ENCODE measurements around the gene NFE2L2. TPM values are rescaled to one million over a fixed set of nuclear protein-coding genes. Genes with fewer than 3 reads are reported as not detected.
A peak's percentile ranks its signal among the peaks of the same experiment; 100 is the strongest.

Gene NFE2L2
- total RNA-seq, 1 experiment from 2014 or later, result 104 TPM

GRCh38 chr2:177207101-177207500 is 57.4 kb downstream of the NFE2L2 start:
- TF ChIP-seq, protein P1, sequence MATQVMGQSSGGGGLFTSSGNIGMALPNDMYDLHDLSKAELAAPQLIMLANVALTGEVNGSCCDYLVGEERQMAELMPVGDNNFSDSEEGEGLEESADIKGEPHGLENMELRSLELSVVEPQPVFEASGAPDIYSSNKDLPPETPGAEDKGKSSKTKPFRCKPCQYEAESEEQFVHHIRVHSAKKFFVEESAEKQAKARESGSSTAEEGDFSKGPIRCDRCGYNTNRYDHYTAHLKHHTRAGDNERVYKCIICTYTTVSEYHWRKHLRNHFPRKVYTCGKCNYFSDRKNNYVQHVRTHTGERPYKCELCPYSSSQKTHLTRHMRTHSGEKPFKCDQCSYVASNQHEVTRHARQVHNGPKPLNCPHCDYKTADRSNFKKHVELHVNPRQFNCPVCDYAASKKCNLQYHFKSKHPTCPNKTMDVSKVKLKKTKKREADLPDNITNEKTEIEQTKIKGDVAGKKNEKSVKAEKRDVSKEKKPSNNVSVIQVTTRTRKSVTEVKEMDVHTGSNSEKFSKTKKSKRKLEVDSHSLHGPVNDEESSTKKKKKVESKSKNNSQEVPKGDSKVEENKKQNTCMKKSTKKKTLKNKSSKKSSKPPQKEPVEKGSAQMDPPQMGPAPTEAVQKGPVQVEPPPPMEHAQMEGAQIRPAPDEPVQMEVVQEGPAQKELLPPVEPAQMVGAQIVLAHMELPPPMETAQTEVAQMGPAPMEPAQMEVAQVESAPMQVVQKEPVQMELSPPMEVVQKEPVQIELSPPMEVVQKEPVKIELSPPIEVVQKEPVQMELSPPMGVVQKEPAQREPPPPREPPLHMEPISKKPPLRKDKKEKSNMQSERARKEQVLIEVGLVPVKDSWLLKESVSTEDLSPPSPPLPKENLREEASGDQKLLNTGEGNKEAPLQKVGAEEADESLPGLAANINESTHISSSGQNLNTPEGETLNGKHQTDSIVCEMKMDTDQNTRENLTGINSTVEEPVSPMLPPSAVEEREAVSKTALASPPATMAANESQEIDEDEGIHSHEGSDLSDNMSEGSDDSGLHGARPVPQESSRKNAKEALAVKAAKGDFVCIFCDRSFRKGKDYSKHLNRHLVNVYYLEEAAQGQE (IDR thresholded peaks at IDR 0.05; ENCODE audit: insufficient read depth in 1 of 2, low read depth in 2 of 2, low read length in 1 of 2), result no peak
- no peak for TF ChIP-seq POLR2AphosphoS5 (IDR thresholded peaks at IDR 0.05; ENCODE audit: low read depth, low read length)
- TF ChIP-seq, protein P2, sequence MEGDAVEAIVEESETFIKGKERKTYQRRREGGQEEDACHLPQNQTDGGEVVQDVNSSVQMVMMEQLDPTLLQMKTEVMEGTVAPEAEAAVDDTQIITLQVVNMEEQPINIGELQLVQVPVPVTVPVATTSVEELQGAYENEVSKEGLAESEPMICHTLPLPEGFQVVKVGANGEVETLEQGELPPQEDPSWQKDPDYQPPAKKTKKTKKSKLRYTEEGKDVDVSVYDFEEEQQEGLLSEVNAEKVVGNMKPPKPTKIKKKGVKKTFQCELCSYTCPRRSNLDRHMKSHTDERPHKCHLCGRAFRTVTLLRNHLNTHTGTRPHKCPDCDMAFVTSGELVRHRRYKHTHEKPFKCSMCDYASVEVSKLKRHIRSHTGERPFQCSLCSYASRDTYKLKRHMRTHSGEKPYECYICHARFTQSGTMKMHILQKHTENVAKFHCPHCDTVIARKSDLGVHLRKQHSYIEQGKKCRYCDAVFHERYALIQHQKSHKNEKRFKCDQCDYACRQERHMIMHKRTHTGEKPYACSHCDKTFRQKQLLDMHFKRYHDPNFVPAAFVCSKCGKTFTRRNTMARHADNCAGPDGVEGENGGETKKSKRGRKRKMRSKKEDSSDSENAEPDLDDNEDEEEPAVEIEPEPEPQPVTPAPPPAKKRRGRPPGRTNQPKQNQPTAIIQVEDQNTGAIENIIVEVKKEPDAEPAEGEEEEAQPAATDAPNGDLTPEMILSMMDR (IDR thresholded peaks at IDR 0.05), result no peak
- Histone ChIP-seq H3K4me3 (ENCODE audit: low read depth in 2 of 2, low read length in 2 of 2) (no peak overlapping the region), H3K27me3 (ENCODE audit: control insufficient read depth, insufficient read depth, low read length) (no peaks in the 10 kb centered on the region), H3K4me1 (ENCODE audit: control insufficient read depth, insufficient read depth, low read length) (peaks cover 20% of the 10 kb centered on the region; the same call in 1 of the 2 replicates), H3K9me3 (ENCODE audit: control insufficient read depth, insufficient read depth, low read depth, low read length) (no peaks in the 10 kb centered on the region), H3K27ac (ENCODE audit: low read length) (no peak overlapping the region), H3K36me3 (ENCODE audit: control insufficient read depth, insufficient read depth, low read length) (peaks cover 4% of the 10 kb centered on the region; the same call in 1 of the 2 replicates)
- ChIA-PET POLR2A (no interaction called here), CTCF (no interaction called here)
- no peak for ATAC-seq
- intact Hi-C loops (cut with micrococcal nuclease; ENCODE audit: unreplicated experiment), result no loop called here
- no TSS peak for BruUV-seq (replicated peaks)
- in situ Hi-C loops (cut with HindIII; ENCODE audit: low pct_unique_long_range_greater_than_20kb, low sequenced_read_pairs), result no loop called here
- no peak for DNase-seq (ENCODE audit: low read depth, low spot score)

DNA sequence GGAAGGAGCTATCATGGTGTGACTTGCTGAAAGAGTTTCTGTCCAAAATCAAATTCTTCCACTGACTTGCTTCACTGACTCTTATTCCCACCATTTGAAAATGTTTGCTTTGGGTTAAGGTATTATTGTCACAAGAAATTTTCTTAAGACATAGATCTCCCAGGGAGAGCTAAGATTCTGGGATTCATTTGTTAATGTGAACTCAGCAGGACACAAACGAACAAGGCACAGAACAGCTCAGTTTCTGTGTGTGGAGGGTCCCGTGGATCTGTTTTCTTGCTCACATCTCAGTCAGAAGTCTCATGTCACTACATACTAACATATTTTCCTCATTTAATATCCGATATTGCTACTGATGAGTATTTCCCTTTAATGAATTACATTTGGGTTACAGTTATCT is 60.1 kb downstream of the NFE2L2 start:
- Histone ChIP-seq H3K9me3 (ENCODE audit: control insufficient read depth, insufficient read depth, low read depth, low read length) (no peaks in the 10 kb centered on the region), H3K36me3 (ENCODE audit: control insufficient read depth, insufficient read depth, low read length) (no peaks in the 10 kb centered on the region), H3K27ac (ENCODE audit: low read length) (peak overlapping the region; percentile 46; the same call in 1 of the 2 replicates), H3K4me1 (ENCODE audit: control insufficient read depth, insufficient read depth, low read length) (peaks cover 11% of the 10 kb centered on the region; the same call in 1 of the 2 replicates), H3K4me3 (ENCODE audit: low read depth in 2 of 2, low read length in 2 of 2) (no peak overlapping the region), H3K27me3 (ENCODE audit: control insufficient read depth, insufficient read depth, low read length) (no peaks in the 10 kb centered on the region)
- DNase-seq (ENCODE audit: low read depth, low spot score) (no peak), ATAC-seq (no peak)
- BruUV-seq (replicated peaks), result no TSS peak
- ChIA-PET CTCF (interaction anchor here (0.5 kb wide), 1 partner anchor 47 kb away, joined by 3 read pairs; no protein-coding TSS in a partner anchor), POLR2A (interaction anchor here (0.6 kb wide), 1 partner anchor 40 kb away, joined by 3 read pairs; no protein-coding TSS in a partner anchor)
- in situ Hi-C loops (cut with HindIII; ENCODE audit: low pct_unique_long_range_greater_than_20kb, low sequenced_read_pairs) (no loop called here), intact Hi-C loops (cut with micrococcal nuclease; ENCODE audit: unreplicated experiment) (no loop called here)
- TF ChIP-seq POLR2AphosphoS5 (IDR thresholded peaks at IDR 0.05; ENCODE audit: low read depth, low read length) (no peak), SIN3A (IDR thresholded peaks at IDR 0.05; ENCODE audit: borderline replicate concordance, insufficient read depth, low read depth, low read length) (no peak), TCF7L2 (IDR thresholded peaks at IDR 0.05; ENCODE audit: low read depth, low read length) (no peak)
- TF ChIP-seq, protein P2 (IDR thresholded peaks at IDR 0.05), result no peak
- TF ChIP-seq, protein P1 (IDR thresholded peaks at IDR 0.05; ENCODE audit: insufficient read depth in 1 of 2, low read depth in 2 of 2, low read length in 1 of 2), result no peak

Measured in Panc1 (cell line).